ENCODE results near the gene SORCS3. TPM values are rescaled to one million over a fixed set of nuclear protein-coding genes. Genes with fewer than 3 reads are reported as not detected.

The SORCS3 gene
- total and polyA plus RNA-seq, 2 of the 13 experiments (the other 11 are each of a cell fraction or from before 2014, with no cell fraction given): 0.07 TPM; not detected in 1

DNA sequence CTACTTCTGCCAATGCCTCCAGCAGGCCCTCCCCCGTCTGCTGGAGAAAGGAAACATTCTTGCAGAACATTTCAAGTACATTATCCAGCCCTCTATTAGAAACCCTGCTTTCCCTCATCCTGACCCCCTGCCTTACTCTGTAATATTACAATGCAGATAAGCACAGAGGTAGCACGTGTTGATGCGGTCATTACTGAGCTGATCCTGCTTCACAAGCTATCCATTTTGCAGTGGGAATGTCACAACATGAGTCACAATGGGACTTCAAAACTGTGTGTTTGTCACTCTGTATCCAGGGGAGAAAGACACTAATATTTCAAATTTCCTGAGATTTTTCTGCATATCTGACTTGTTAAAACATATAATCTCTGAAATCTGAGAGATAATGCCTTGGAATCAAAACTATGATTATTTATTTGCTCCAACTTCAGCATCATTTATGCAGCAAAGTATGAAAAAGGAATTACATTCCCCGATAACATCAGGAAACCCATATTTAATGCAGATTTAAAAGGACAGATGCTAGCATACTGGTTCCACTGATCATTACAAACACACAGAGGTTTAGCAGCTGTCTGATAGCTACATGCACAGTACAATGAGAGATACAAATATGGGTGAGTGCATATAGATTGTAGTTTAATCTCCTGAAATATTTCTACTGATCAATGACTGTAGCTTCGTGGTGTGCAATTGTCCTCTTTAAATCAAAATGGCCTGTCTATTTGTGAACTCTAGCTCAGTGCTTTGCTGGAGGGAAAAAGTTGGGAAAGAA lies 239.7 kb downstream of the SORCS3 start:
- FAIRE-seq: no peak
- ChIA-PET POLR2A (no interaction called here), CTCF (ENCODE audit: low intra/inter-chr PET ratio, low total read pairs) (no interaction called here)
- no peaks in the 10 kb centered on the region for H3K36me3 ChIP-seq (replicated peaks in 1 of 2; ENCODE audit: control insufficient read depth in 1 of 2, insufficient read depth in 2 of 2, low read length in 2 of 2)
- no peaks in the 10 kb centered on the region for H3K27me3 ChIP-seq (ENCODE audit: control insufficient read depth in 1 of 2, insufficient read depth in 2 of 2, low read length in 2 of 2)
- no peaks in the 10 kb centered on the region for H3K9me3 ChIP-seq (ENCODE audit: low read length)
- no TSS peak for BruUV-seq (replicated peaks)
- no peak overlapping the region for H3K27ac ChIP-seq (ENCODE audit: extremely low read length, insufficient read depth, low read length)
- H3K4me3 ChIP-seq (replicated peaks in 1 of 3; ENCODE audit: insufficient read depth in 1 of 3, low read depth in 2 of 3, low read length in 3 of 3): no peak overlapping the region
- TF ChIP-seq SMARCC2 (IDR thresholded peaks at IDR 0.05): no peak
- no peak for TF ChIP-seq ZNF343 (CRISPR knock-in tag; IDR thresholded peaks at IDR 0.05)
- no peak for TF ChIP-seq POGZ (CRISPR knock-in tag; IDR thresholded peaks at IDR 0.05)
- TF ChIP-seq, protein P1, sequence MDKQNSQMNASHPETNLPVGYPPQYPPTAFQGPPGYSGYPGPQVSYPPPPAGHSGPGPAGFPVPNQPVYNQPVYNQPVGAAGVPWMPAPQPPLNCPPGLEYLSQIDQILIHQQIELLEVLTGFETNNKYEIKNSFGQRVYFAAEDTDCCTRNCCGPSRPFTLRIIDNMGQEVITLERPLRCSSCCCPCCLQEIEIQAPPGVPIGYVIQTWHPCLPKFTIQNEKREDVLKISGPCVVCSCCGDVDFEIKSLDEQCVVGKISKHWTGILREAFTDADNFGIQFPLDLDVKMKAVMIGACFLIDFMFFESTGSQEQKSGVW (CRISPR knock-in tag; IDR thresholded peaks at IDR 0.05; ENCODE audit: borderline replicate concordance): no peak
- no peak for TF ChIP-seq ZEB1 (IDR thresholded peaks at IDR 0.05; ENCODE audit: insufficient replicate concordance, low read depth)
- no peak for TF ChIP-seq SRF (IDR thresholded peaks at IDR 0.05; ENCODE audit: low read depth, low read length)
- 9% methylated on average over 5 of the region's 5 CpGs for WGBS (ENCODE audit: low lambda C conversion rate)
- no peak for ATAC-seq
- H4K20me1 ChIP-seq (ENCODE audit: insufficient read depth, low read length): no peaks in the 10 kb centered on the region
- no peak overlapping the region for H3K4me2 ChIP-seq (ENCODE audit: low read depth, low read length)
- intact Hi-C loops (cut with micrococcal nuclease; ENCODE audit: unreplicated experiment): no loop called here
- no peaks in the 10 kb centered on the region for H3K4me1 ChIP-seq (ENCODE audit: insufficient read depth, low read length)
- in situ Hi-C loops (cut with HindIII; ENCODE audit: extremely low pct_ligation_motif_present, low pct_unique_long_range_greater_than_20kb): no loop called here
- no peaks in the 10 kb centered on the region for H3K79me2 ChIP-seq (ENCODE audit: insufficient read depth, low read length)
- no peak for DNase-seq (ENCODE audit: low spot score)
- H2AFZ ChIP-seq (ENCODE audit: low read length): no peak overlapping the region
- no peak overlapping the region for H3K9ac ChIP-seq (ENCODE audit: insufficient read depth, low read depth, low read length)

DNA sequence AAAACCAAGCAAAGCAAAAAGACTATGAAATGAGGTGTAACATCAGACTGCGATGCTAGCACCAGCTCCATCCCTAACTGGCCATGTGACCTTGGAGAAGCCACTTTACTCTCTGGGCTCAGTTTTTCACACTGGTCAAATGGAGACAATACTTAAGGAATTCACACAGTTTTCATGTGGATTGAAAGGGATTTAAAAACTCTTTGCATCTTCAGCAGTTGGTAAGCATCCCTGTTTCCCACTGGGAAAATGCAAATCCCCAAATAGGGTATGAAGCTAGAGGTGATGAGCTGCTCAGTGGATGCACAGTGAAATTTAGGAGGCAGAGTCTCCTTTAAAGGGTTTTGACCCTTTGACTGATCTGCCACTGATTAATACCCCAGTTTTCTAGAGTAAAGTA lies 240.7 kb downstream of the SORCS3 start:
- Histone ChIP-seq H3K79me2 (ENCODE audit: insufficient read depth, low read length) (no peaks in the 10 kb centered on the region), H2AFZ (ENCODE audit: low read length) (no peak overlapping the region), H3K36me3 (replicated peaks in 1 of 2; ENCODE audit: control insufficient read depth in 1 of 2, insufficient read depth in 2 of 2, low read length in 2 of 2) (no peaks in the 10 kb centered on the region), H3K27ac (ENCODE audit: extremely low read length, insufficient read depth, low read length) (no peak overlapping the region), H3K4me3 (replicated peaks in 1 of 3; ENCODE audit: insufficient read depth in 1 of 3, low read depth in 2 of 3, low read length in 3 of 3) (no peak overlapping the region), H4K20me1 (ENCODE audit: insufficient read depth, low read length) (no peaks in the 10 kb centered on the region), H3K4me2 (ENCODE audit: low read depth, low read length) (no peak overlapping the region), H3K9ac (ENCODE audit: insufficient read depth, low read depth, low read length) (no peak overlapping the region), H3K4me1 (ENCODE audit: insufficient read depth, low read length) (no peaks in the 10 kb centered on the region), H3K9me3 (ENCODE audit: low read length) (no peaks in the 10 kb centered on the region), H3K27me3 (ENCODE audit: control insufficient read depth in 1 of 2, insufficient read depth in 2 of 2, low read length in 2 of 2) (no peaks in the 10 kb centered on the region)
- 0% methylated on average over 1 of the region's 1 CpG for WGBS (ENCODE audit: low lambda C conversion rate)
- POLR2A ChIA-PET: no interaction called here
- intact Hi-C loops (cut with micrococcal nuclease; ENCODE audit: unreplicated experiment): no loop called here
- ATAC-seq: no peak
- CTCF ChIA-PET (ENCODE audit: low intra/inter-chr PET ratio, low total read pairs): no interaction called here
- FAIRE-seq: no peak
- TF ChIP-seq PITX1 (CRISPR knock-in tag; IDR thresholded peaks at IDR 0.05): no peak
- no peak for TF ChIP-seq ETV6 (CRISPR knock-in tag; conservative IDR thresholded peaks at IDR 0.05)
- no peak for TF ChIP-seq EEA1 (CRISPR knock-in tag; IDR thresholded peaks at IDR 0.05; ENCODE audit: borderline replicate concordance)
- no peak for DNase-seq (ENCODE audit: low spot score)
- no TSS peak for BruUV-seq (replicated peaks)
- in situ Hi-C loops (cut with HindIII; ENCODE audit: extremely low pct_ligation_motif_present, low pct_unique_long_range_greater_than_20kb): no loop called here

All from HepG2 (cell line).